ENCODE data around the gene KRTAP5-6.
"Not testable (repeated sequence)": the region's sequence is repeated elsewhere in the genome, so short reads cannot be mapped to it uniquely, and the experiment has no call there.

KRTAP5-6 gene

DNA sequence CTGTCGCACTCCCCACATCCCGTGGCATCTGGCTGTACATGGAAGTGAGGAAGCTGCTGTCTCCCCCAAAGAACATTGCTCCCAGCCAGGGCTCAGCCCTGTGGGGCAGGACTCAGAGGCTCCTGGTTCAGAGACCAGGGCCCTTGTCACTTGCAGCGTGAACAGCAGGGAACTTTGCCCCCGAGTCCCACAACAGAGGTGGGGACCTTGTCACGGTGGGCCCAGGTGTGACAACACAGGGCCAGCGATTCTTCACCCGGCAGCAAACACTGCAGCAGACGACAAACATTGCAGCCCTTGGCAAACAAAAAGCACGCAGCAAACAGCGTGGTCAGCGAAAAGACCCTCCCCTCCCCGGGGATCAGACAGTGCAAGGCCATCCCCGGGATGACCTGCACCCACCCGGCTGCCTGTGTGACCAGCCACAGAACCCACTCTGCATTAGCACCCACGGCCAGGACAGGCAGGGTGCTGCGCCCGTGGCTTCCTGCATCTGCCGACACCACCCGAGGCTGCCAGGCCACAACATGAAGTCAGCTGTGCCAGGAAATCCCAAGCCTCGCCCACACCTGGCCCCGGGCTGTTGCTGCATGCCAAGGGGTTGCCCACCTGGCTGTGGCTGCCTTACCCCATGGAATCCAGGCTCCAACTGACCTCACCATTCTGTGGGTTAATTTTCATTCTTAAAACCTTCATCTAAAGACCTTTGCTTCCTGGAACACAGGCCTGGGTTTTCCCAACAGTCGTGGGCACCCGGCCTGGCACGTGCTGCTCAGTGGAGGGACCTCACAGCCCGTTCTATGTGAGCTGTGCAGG is 35.3 kb upstream of the KRTAP5-6 start:
- in situ Hi-C loops (cut with MboI; ENCODE audit: low sequenced_read_pairs), result not testable (repeated sequence)

DNA sequence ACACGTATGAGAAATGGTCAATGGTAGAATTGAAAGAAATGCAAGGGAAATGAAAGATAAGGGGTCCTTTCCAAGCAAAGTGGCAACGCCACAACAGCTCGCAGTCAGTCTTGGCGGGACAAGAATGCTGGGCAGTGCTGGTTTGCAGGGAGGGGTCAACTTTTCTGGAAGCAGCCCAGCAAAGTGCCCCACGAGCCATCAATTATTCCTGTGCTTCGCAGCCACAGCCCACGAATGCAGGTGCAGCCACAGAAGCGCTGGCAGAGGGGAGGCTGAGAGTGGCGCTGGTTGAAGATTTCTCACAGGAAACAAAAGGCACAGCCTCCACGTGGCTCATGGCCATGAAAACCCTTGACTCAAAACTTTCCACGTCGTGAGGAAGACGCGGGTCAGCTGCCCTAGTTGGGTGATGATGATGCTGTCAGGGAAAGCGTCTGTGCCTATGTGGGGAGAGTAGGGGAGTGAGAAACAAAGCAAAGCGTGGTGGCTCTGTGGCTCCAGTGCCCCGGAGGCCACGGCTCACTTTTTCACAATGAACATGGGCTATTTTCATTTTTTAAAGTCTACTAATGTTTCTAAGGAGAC is 34.2 kb upstream of the KRTAP5-6 start:
- in situ Hi-C loops (cut with MboI; ENCODE audit: low sequenced_read_pairs), result not testable (repeated sequence)

DNA sequence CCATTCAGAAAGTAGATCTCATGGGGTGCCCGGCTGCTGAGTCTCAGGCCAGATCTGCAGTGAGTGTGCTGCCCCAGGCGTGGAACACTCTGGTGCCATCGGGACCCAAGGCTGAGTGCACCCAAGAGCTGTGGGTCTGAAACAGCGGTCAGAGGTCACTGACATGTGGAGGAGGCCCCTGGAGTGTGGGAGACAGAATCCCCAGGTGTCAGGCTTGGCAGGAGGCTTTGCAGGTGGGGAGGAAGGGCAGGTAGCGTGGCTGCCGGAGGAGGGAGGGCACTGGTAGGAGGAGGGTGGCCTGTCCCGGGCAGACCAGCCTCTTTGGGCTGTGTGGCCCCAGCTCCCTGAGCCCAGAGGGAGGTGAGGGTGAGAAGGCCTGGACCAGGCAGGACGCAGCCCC is 31.7 kb upstream of the KRTAP5-6 start:
- in situ Hi-C loops (cut with MboI; ENCODE audit: low sequenced_read_pairs), result no loop called here

DNA sequence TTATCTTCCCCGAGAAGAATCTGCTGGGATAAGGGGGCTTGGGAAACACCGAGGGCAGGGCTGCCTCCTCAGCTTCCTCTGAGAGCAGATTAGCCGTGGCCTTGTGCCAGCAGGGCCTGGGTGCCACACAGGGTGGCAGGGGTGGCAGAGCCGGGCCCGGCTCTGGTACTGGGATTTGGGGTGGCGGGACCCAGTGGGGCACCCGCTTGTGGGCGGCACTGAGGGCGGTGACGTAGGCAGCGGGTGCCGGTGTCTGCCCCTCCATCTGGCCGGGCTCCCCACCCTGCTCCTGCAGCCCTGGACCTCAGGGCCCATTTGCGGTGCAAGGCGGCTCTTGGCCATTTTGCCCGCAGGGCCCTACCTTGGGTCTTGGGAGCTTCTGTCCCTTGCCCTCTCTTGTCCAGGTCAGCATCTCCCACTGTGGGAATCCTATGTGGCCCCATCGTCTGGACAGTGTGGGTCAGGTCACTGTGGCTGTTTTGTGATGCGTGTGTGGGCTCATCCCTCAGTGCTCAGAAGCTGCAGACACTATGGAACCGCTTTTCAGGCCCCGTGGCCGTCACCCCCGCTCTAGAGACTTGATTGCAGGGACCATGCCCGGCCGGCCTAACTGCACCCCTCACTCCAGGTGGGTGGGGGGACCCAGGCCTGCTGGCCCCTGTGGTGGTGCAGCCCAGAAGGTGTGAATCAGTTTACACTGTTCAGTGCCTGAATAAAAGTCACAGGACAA is 29.7 kb upstream of the KRTAP5-6 start:
- in situ Hi-C loops (cut with MboI; ENCODE audit: low sequenced_read_pairs), result no loop called here

DNA sequence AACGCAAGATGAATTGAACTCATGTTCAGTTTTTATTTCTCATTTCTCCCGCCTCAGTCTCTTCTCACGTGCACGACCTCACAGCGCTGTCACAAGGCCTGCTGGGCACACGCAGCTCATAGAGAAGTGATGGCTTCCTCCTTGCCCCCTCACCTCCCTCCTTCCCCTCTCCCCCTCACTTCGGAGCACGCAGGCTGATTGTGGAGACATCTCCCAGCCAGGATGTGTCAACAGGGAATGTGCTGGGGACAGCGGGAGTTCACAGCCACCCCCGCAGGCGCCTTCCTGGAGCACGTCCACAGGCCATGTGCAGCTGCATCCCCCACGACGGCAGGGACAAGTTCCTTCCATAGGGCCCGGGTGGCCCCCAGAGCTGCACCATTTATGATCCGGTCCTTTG is 29.1 kb upstream of the KRTAP5-6 start:
- in situ Hi-C loops (cut with MboI; ENCODE audit: low sequenced_read_pairs), result no loop called here

DNA sequence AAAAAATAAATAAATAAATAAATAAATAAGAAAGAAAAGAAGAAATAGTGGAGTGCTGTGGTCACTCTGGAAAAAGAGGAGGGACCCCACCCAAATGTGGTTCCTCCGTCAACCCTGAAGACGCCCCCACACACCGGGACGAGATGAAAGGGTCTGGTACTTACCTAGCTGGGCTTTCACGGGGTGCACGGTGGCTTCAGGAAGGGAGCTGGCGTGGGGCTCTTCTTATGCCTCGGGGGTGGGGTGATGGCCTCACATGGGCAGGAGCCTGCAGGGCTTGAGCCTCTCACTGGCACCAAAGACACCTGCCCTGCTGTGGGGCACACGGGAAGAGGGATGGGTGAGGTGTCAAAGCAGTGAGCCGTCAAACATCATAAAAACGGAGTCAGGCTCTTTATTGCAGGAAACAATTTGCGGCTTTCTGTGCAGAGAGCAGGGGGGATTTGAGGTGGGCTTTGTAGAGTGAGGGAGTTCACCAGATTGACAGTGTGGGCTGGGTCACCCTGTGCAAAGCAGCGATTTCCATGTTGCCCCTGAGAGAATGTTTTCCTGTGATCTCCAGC is 28.0 kb upstream of the KRTAP5-6 start:
- in situ Hi-C loops (cut with MboI; ENCODE audit: low sequenced_read_pairs), result no loop called here

DNA sequence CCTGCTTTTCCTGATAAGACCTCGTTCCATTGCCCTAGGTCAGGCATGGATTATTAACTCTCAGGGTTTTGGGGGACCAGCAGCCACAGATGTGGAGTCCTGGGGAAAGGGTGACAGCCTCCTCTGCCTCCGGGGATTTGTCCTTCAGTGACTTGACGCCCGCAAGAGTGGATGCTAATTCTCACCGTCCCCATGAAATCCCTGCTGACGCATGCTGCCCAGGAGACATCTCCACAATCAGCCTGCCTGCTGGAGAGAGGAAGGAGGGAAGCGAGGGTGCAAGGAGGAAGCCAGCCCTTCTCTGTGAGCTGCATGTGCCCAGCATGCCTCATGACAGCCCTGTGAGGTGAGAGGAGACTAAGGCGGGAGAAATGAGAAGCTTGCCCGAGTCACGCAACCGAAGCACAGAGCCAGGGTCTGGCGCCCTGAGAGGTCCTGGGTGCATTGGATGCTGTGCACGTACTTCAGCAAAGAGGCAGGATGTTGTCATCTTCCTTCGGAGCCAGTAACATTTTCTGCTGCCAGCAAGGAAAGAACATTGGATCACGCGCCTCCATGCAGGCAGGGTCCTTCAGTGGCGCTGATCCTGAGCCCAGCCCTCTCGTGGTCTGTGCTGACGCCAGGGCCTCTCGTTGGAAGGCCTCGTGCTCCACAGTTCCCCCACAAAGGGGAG is 27.3 kb upstream of the KRTAP5-6 start:
- in situ Hi-C loops (cut with MboI; ENCODE audit: low sequenced_read_pairs), result no loop called here

DNA sequence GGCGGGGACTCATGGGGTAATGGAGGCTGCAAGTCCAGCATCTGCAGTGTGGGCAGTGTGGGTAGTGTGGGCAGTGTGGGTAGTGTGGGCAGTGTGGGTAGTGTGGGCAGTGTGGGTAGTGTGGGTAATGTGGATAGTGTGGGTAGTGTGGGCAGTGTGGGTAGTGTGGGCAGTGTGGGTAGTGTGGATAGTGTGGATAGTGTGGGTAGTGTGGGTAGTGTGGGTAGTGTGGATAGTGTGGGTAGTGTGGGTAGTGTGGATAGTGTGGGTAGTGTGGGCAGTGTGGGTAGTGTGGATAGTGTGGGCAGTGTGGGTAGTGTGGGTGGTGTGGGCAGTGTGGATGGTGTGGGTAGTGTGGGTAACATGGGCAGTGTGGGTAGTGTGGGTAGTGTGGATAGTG is 26.5 kb upstream of the KRTAP5-6 start:
- in situ Hi-C loops (cut with MboI; ENCODE audit: low sequenced_read_pairs), result not testable (repeated sequence)

DNA sequence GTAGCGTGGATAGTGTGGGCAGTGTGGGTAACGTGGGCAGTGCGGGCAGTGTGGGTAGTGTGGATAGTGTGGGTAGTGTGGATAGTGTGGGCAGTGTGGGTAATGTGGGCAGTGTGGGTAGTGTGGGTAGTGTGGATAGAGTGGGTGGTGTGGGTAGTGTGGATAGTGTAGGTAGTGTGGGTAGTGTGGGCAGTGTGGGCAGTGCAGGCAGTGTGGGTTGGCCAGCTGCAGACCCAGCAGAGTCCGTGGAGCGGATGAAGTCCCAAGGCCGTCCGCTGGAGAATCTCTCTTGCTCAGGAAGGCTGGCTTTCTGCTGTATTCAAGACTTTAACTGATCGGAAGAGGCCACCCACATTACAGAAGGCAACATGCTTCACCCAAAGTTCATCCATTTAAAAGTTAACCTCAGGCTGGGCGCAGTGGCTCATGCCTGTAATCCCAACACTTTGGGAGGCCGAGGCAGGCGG is 26.1 kb upstream of the KRTAP5-6 start:
- in situ Hi-C loops (cut with MboI; ENCODE audit: low sequenced_read_pairs), result no loop called here

DNA sequence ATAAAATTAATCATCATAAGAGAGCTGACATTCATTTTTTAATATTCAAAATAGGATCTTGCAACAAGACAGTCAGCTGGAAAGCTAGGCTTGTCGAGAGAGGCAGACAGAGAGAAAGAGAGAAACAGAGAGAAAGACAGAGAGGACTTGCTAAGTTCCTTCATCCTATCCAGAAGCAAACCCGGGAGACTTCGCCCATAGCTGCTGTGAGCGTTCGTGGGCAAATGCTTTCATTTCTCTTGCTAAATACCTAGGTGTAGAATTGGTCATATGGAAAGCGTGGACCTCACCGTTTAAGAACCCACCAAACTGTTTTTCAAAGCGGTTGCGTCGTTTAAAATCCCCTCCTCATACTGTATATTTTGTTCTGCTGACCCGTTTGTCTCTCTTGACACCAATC is 25.3 kb upstream of the KRTAP5-6 start:
- in situ Hi-C loops (cut with MboI; ENCODE audit: low sequenced_read_pairs), result no loop called here

DNA sequence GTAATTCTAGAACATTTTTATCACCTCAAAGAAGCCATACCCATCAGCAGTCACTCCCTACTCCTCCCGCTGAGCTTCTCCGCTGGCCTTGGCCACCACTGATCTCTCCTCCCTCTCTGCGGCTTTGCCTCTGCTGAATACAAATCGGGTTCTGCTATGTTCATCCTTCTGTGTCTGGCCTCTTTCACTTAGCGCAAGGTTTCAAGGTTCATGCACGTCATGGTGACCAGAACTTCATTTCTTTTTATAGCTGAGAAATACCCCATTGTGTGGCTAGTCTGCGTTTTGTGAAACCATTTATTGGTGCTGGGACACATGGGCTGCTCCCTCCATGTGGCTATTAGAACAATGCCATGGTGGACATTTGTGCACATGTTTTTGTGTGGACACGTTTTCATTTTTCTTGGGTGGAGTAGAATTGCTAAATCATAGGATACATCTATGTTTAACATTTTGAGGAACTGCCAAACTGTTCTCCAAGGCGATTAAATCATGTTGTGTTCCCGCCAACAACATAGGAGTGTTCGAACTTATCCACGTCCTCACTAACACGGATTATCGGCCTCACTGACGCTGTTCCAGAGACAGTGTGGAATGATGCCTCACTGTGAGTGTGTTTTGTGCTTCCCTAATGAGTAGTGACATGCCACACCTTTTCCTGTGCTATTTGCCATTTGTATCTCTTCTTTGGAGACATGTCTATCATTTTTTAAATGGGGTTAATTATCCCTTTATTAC is 24.2 kb upstream of the KRTAP5-6 start:
- in situ Hi-C loops (cut with MboI; ENCODE audit: low sequenced_read_pairs), result no loop called here

DNA sequence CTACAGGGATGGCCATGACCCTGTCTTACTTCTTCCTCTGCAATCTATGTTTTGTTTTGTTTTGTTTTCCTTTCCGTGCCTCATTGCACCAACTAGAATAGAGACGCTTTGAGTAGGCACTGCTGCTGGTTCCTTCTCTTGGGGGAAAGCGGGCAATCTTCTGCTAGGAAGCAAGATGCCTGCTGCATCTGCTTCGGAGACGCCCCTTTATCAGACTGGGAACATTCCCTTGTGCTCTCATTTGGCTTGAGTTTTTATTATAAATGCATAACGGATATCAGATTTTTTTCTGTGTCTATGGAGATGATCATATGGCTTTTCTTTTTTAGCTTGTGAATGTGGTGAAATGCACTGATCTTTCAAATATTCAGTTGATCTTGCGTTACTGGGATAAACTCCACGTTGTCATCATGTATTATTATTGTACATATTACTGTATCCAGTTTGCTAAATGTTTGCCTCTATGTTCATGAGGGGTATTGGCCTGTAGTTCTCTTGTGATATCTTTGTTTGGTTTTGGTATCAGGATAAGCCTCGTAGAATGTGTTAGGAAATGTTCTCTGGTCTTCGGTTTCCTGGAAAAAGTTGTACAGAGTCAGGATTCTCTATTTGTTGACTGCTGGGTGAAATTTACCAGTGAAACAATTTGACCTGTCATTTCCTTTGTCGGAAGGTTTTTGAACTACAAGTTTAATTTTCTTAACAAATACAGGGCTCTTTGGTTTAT is 23.4 kb upstream of the KRTAP5-6 start:
- in situ Hi-C loops (cut with MboI; ENCODE audit: low sequenced_read_pairs), result no loop called here

DNA sequence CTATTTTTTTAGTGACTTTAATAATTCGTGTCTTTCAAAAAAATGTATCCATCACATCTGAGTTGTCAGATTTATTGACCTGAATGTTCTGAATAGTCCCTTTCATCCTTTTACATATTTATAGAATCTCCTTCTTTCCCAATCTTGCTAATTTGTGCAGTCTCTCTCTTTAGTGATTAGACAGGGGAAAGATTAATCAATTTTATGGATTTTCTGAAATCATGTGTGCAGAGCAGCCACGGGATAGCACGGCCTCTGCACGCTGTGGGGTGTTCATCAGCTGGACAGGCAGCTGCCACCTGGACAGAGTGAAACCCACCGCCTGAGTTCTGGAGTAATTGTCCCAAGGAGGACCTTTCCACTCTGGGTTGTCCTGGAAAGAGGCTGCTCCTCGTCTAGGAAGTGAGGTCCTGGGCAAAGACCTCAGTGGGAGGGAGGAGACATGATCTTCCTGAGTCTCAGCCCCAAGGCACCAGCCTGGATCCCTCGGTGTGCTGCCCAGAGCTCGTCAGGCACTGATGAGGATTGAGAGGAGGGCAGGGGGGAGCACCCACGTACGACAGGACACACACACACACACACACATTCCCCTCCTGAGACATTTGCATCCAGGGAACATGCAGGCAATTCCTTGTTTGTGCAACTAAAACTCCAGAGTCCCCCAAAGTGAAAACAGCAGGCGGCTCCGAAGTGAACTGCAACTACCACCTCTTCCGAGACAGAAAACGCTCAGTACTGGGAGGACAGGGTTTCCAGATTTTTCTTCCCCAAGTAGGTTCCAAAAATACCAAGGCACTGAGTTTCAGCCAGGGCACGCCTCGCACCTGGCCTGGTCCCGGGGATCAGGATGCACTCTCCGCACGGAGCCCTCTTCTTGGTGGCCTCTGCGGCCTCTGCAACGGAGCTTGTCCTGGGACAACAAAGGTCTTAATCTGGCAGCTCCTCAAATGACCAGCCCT is 22.5 kb upstream of the KRTAP5-6 start:
- in situ Hi-C loops (cut with MboI; ENCODE audit: low sequenced_read_pairs), result no loop called here

DNA sequence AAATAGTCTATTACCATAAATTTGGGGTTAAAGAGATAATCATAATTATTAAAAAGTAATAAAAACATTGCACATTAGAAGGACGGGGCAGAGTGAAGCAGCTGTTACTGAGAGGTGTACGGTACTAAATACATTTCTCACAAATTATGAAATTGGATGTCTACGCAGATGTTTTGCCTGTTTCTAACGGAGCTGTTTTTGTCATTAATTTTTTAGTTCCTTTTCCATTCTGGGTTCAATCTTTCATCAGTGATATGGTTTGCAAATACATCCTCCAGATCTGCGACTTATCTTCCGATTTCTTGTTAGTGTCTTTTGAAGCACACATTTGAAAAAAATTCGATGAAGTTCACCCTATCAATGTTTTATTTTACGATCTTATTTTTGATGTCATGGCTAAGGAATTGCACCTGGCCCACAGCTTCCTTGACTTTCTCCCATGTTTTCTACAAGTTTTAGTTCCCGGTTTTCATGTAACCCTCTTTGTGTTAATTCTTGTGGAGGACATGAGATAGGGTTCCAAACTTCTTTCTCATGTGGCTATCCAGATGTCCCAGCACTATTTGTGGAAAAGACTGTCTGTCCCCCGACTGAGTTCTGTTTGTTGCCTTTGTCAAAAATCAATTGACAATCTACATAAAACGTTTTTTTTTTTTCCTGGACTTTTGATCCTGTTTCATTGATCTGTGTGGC is 21.3 kb upstream of the KRTAP5-6 start:
- in situ Hi-C loops (cut with MboI; ENCODE audit: low sequenced_read_pairs), result no loop called here

DNA sequence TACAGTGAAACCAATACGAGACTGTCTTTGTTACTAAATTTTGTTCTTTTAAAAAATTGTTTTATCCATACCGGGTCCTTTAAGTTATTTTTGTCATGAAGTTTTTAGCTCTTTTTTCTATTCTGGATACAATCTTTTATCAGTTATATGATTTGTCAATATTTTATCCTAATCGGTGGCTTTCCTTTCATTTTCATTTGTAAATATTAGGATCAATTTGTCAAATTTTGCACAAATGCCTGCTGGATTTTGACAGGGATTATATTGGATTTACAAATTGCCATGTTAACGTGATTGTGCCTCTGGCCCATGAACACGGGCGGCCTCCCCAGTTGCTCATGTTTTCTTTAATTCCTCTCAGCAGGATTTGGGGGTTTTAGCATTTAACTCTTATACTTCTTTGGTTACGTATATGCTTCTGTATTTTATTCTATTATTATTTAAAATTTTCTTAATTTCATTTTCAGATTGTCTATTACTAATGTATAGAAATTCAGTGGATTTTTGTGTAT is 20.7 kb upstream of the KRTAP5-6 start:
- in situ Hi-C loops (cut with MboI; ENCODE audit: low sequenced_read_pairs), result no loop called here

DNA sequence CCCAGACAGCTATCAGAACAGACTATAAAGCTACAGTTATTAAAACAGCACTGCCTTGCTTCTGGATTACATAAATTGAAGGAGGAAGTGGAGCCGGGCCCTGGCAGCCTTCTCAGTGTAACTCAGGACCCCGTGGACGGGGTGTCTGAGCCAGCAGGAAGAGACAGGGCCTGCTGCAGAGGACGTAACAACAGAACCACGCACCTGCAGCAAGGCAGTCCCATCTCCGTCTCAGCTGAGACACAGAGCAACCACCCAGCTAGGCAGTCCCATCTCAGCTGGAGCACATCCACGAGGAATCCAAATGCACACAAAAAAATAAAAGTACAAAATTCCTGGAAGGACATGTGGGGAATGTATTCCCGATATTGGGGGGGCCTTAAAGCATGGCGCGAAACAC is 17.1 kb upstream of the KRTAP5-6 start:
- in situ Hi-C loops (cut with MboI; ENCODE audit: low sequenced_read_pairs), result no loop called here

DNA sequence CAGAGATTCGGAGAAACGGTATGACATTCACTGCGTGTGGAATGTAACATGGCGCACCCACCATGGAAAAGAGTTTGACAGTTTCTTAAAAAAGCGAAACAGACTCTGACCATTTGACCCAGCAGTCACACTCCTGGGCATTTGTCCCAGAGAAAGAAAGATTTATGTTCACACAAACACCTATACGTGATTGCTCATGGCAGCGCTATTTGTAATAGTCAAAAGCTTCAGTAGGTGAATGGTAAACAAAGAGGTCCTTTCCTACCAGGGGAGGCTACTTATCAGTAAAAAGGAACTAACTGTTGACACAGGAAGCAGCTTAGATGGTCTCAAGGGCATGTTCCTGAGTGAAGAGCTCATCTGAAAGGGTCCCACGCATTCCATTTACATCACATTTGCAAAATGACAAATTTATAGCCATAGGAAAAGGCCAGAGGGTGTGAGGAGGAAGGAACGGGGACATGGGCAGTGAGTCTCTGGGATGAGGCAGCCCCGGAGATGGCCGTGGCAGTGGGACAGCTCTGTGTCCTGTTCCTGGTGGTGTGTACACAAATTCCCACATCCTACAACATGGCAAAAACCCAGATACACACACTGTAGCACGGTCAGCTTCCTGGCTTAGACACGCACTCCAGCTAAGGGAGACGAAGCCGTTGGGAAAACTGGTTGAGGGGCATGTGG is 14.6 kb upstream of the KRTAP5-6 start:
- in situ Hi-C loops (cut with MboI; ENCODE audit: low sequenced_read_pairs), result no loop called here

All from hTERT RPE-1 (cell line).